ENCODE data around the gene LEP. TPM values are rescaled to one million over a fixed set of nuclear protein-coding genes. Genes with fewer than 3 reads are reported as not detected.

The LEP gene
- total RNA-seq, 6 experiments from 2014 or later: not detected

- TF ChIP-seq CTCF (IDR thresholded peaks at IDR 0.05): no peak
- H3K36me3 Mint-ChIP-seq (ENCODE audit: low read depth): no peaks in the 10 kb centered on the region
- no peaks in the 10 kb centered on the region for H3K9me3 Mint-ChIP-seq
- H3K4me3 Mint-ChIP-seq: no peak overlapping the region
- H3K27ac Mint-ChIP-seq: no peak overlapping the region
- H3K4me1 Mint-ChIP-seq (ENCODE audit: low read depth): peaks cover 5% of the 10 kb centered on the region; the same call in 1 of the 2 replicates
- DNase-seq: no peak
- H3K27me3 Mint-ChIP-seq (ENCODE audit: insufficient read depth): peaks cover 33% of the 10 kb centered on the region
These were observed 33.5 kb upstream of the LEP start for GRCh38 chr7:128207609-128208008.

- peak; percentile 50 for DNase-seq
- peaks cover 16% of the 10 kb centered on the region for H3K4me1 Mint-ChIP-seq (ENCODE audit: low read depth)
- no peak overlapping the region for H3K4me3 Mint-ChIP-seq
- no peak overlapping the region for H3K27ac Mint-ChIP-seq
- no peaks in the 10 kb centered on the region for H3K36me3 Mint-ChIP-seq (ENCODE audit: low read depth)
- TF ChIP-seq CTCF (IDR thresholded peaks at IDR 0.05): peak; percentile 98
- no peaks in the 10 kb centered on the region for H3K9me3 Mint-ChIP-seq
- H3K27me3 Mint-ChIP-seq (ENCODE audit: insufficient read depth): peaks cover 18% of the 10 kb centered on the region
These were observed 31.6 kb upstream of the LEP start for GRCh38 chr7:128209229-128210035.

GRCh38 chr7:128210036-128210347, 31.1 kb upstream of the LEP start:
- DNase-seq: no peak
- no peak overlapping the region for H3K27ac Mint-ChIP-seq
- no peak for TF ChIP-seq CTCF (IDR thresholded peaks at IDR 0.05)
- H3K9me3 Mint-ChIP-seq: no peaks in the 10 kb centered on the region
- peaks cover 21% of the 10 kb centered on the region for H3K4me1 Mint-ChIP-seq (ENCODE audit: low read depth)
- no peaks in the 10 kb centered on the region for H3K36me3 Mint-ChIP-seq (ENCODE audit: low read depth)
- peaks cover 16% of the 10 kb centered on the region for H3K27me3 Mint-ChIP-seq (ENCODE audit: insufficient read depth)
- no peak overlapping the region for H3K4me3 Mint-ChIP-seq

- Mint-ChIP-seq H3K4me1 (ENCODE audit: low read depth) (peaks cover 30% of the 10 kb centered on the region), H3K27me3 (ENCODE audit: insufficient read depth) (peaks cover 12% of the 10 kb centered on the region), H3K27ac (no peak overlapping the region), H3K9me3 (0 out of 2 replicates have a peak, but pooled peaks cover under 1% of the 10 kb centered on the region), H3K36me3 (ENCODE audit: low read depth) (peaks cover 1% of the 10 kb centered on the region; the same call in 1 of the 2 replicates), H3K4me3 (no peak overlapping the region)
- no peak for TF ChIP-seq CTCF (IDR thresholded peaks at IDR 0.05)
- DNase-seq: no peak
These were observed 30.2 kb upstream of the LEP start for GRCh38 chr7:128210590-128211570.

- no peak for TF ChIP-seq CTCF (IDR thresholded peaks at IDR 0.05)
- H3K4me3 Mint-ChIP-seq: no peak overlapping the region
- H3K36me3 Mint-ChIP-seq (ENCODE audit: low read depth): peaks cover 4% of the 10 kb centered on the region; the same call in 1 of the 2 replicates
- no peak overlapping the region for H3K27ac Mint-ChIP-seq
- peaks cover 10% of the 10 kb centered on the region for H3K27me3 Mint-ChIP-seq (ENCODE audit: insufficient read depth)
- no peak for DNase-seq
- H3K9me3 Mint-ChIP-seq: 0 out of 2 replicates have a peak, but pooled peaks cover 4% of the 10 kb centered on the region
- H3K4me1 Mint-ChIP-seq (ENCODE audit: low read depth): peaks cover 35% of the 10 kb centered on the region
These were observed 29.5 kb upstream of the LEP start for GRCh38 chr7:128211626-128212025.
